HepG2 (cell line): ENCODE results near the gene LRRC32. TPM values are rescaled to one million over a fixed set of nuclear protein-coding genes. Genes with fewer than 3 reads are reported as not detected.

Experiments used
- ATAC-seq: fragments of 200-7000 bp; cut with Tn5 transposase; 3 replicates; pipeline ENCODE4 v1.9.1; 2020; ENCODE audit warnings: mild to moderate bottlenecking, moderate library complexity
- BruUV-seq: library from RNA; stranded (reverse); fragments of 400-500 nt; replicated peaks from 2 replicates; lab custom pipeline; 2021; lab: Mats Ljungman, UMichigan
- CTCF ChIA-PET: fragments of 300-600 bp; formaldehyde crosslinking; extraction: SDS; loops from one replicate; lab custom pipeline; 2021; ENCODE audit warnings: low total read pairs, inconsistent platforms, low intra/inter-chr PET ratio; lab: Yijun Ruan, JAX
- POLR2A ChIA-PET: fragments of 350-600 bp; sonication (Branson Sonifier 250); formaldehyde crosslinking; loops from one replicate; lab custom pipeline; 2020; ENCODE audit warnings: antibody characterized with exemption, inconsistent platforms; lab: Yijun Ruan, JAX
- DNase-seq: peaks from one replicate; pipeline ENCODE4 v3.0.0-alpha.2; 2015; ENCODE audit warnings: low spot score
- FAIRE-seq: peaks from 3 replicates; lab custom pipeline; 2011; peaks lifted over from hg19 to GRCh38; lab: Jason Lieb, UNC
- H2AFZ ChIP-seq: one replicate; pipeline ENCODE4 v1.6.1; 2011; ENCODE audit warnings: low read length, inconsistent platforms
- H3K27ac ChIP-seq: fragments of 300-600 bp; 3 replicates; pipeline ENCODE4 v1.8.0; 2011; ENCODE audit warnings: mixed run types, mild to moderate bottlenecking, mixed read lengths, low read length, inconsistent platforms; ENCODE audit not compliant: insufficient read depth; ENCODE audit errors: extremely low read length
- H3K27me3 ChIP-seq, 2 experiments: fragments of 200-600 bp in 1 of 2; 2 replicates in 1 of 2; 3 replicates in 1 of 2; pipeline versions ENCODE4 v1.6.0 to v1.8.0; 2011; ENCODE audit warnings: low read length in 2 of 2, mild to moderate bottlenecking in 2 of 2, moderate library complexity in 2 of 2, inconsistent platforms in 1 of 2; ENCODE audit not compliant: insufficient read depth in 2 of 2, control insufficient read depth in 1 of 2
- H3K36me3 ChIP-seq, 2 experiments: fragments of 200-600 bp in 1 of 2; replicated peaks in 1 of 2; 2 replicates in 1 of 2; 3 replicates in 1 of 2; pipeline versions ENCODE4 v1.5.1 to v1.8.0; 2011; ENCODE audit warnings: low read length in 2 of 2, inconsistent platforms in 1 of 2; ENCODE audit not compliant: insufficient read depth in 2 of 2, control insufficient read depth in 1 of 2
- H3K4me1 ChIP-seq: 2 replicates; pipeline ENCODE4 v1.5.1; 2012; ENCODE audit warnings: low read length, inconsistent platforms; ENCODE audit not compliant: insufficient read depth
- H3K4me2 ChIP-seq: 2 replicates; pipeline ENCODE4 v1.6.0; 2011; ENCODE audit warnings: low read depth, low read length, inconsistent platforms
- H3K4me3 ChIP-seq, 3 experiments: fragments of 200-600 bp in 1 of 3; sonication (generic), shearing (Covaris generic) in 1 of 3; replicated peaks in 1 of 3; 2 replicates each; pipeline ENCODE4 v1.5.1; 2011 to 2016; ENCODE audit warnings: low read length in 3 of 3, inconsistent platforms in 2 of 3, low read depth in 2 of 3, mild to moderate bottlenecking in 2 of 3, control low read depth in 1 of 3, mixed read lengths in 1 of 3; ENCODE audit not compliant: insufficient read depth in 1 of 3
- H3K79me2 ChIP-seq: one replicate; pipeline ENCODE4 v1.6.1; 2011; ENCODE audit warnings: low read length, inconsistent platforms; ENCODE audit not compliant: insufficient read depth
- H3K9ac ChIP-seq: 2 replicates; pipeline ENCODE4 v1.6.0; 2011; ENCODE audit warnings: mild to moderate bottlenecking, low read depth, low read length, inconsistent platforms; ENCODE audit not compliant: insufficient read depth
- H3K9me3 ChIP-seq: 2 replicates; pipeline ENCODE4 v1.5.1; 2012; ENCODE audit warnings: mild to moderate bottlenecking, low read length
- H4K20me1 ChIP-seq: 2 replicates; pipeline ENCODE4 v1.6.0; 2011; ENCODE audit warnings: inconsistent platforms, mild to moderate bottlenecking, low read length, moderate library complexity; ENCODE audit not compliant: insufficient read depth
- TCF7 ChIP-seq: sonication (generic); IDR thresholded peaks from 2 replicates; pipeline ENCODE4 v1.6.1; 2016; ENCODE audit warnings: antibody characterized with exemption, low read depth
- ZFY ChIP-seq: sonication (generic); formaldehyde crosslinking; IDR thresholded peaks from 2 replicates; pipeline ENCODE4 v1.4.0; 2020; ENCODE audit warnings: missing genetic modification reagents
- WGBS: methylation state at CpG from one replicate; pipeline ENCODE4 v1.1.6; 2017; ENCODE audit warnings: low lambda C conversion rate; 5-methylcytosine and 5-hydroxymethylcytosine counted together
- in situ Hi-C: cut with HindIII; loops from 2 replicates; pipeline ENCODE4 v1.10.0; 2017; ENCODE audit warnings: low pct_unique_long_range_greater_than_20kb; ENCODE audit not compliant: extremely low pct_ligation_motif_present
- intact Hi-C: fragments of 100-400 bp; cut with micrococcal nuclease; formaldehyde crosslinking; loops from one replicate; pipeline ENCODE4 v1.10.0; 2022; ENCODE audit not compliant: unreplicated experiment
- polyA plus RNA-seq, 8 experiments: library from polyadenylated mRNA; depleted of rRNA in 3 of 8; stranded (reverse) in 7 of 8; unstranded in 1 of 8; fragments of >200 nt; fragmentation: Illumina TruSeq in 4 of 8; extraction: Trizol in 4 of 8; gene quantifications; 2 replicates each; pipeline versions ENCODE4 v1.2.1 to v1.2.3, GENCODE V29; 2011 to 2016; ENCODE audit warnings: low read depth in 4 of 8, missing spikeins in 1 of 8, mixed read lengths in 1 of 8; ENCODE audit not compliant: insufficient read depth in 1 of 8
- total RNA-seq, 5 experiments: library from RNA; depleted of rRNA; stranded (reverse); fragments of >200 nt; fragmentation: Illumina TruSeq; extraction: Trizol; gene quantifications; 2 replicates each; pipeline ENCODE4 v1.2.3, GENCODE V29; 2016; ENCODE audit warnings: low read depth in 1 of 5
- TF ChIP-seq, protein P1 (sequence below): sonication (generic); formaldehyde crosslinking; IDR thresholded peaks from 2 replicates; pipeline ENCODE4 v1.5.0; 2020; ENCODE audit warnings: missing genetic modification reagents
- TF ChIP-seq, protein P2 (sequence below): sonication (generic); formaldehyde crosslinking; IDR thresholded peaks from 2 replicates; pipeline ENCODE4 v1.5.0; 2020; ENCODE audit warnings: missing genetic modification reagents
- TF ChIP-seq, protein P3 (sequence below): sonication (generic); formaldehyde crosslinking; conservative IDR thresholded peaks from 2 replicates; pipeline ENCODE4 v1.4.0; 2020; ENCODE audit warnings: missing genetic modification reagents

Gene LRRC32
- total and polyA plus RNA-seq, 2 of the 13 experiments (the other 11 are each of a cell fraction or from before 2014, with no cell fraction given) = 0.07 TPM; not detected in 1

DNA sequence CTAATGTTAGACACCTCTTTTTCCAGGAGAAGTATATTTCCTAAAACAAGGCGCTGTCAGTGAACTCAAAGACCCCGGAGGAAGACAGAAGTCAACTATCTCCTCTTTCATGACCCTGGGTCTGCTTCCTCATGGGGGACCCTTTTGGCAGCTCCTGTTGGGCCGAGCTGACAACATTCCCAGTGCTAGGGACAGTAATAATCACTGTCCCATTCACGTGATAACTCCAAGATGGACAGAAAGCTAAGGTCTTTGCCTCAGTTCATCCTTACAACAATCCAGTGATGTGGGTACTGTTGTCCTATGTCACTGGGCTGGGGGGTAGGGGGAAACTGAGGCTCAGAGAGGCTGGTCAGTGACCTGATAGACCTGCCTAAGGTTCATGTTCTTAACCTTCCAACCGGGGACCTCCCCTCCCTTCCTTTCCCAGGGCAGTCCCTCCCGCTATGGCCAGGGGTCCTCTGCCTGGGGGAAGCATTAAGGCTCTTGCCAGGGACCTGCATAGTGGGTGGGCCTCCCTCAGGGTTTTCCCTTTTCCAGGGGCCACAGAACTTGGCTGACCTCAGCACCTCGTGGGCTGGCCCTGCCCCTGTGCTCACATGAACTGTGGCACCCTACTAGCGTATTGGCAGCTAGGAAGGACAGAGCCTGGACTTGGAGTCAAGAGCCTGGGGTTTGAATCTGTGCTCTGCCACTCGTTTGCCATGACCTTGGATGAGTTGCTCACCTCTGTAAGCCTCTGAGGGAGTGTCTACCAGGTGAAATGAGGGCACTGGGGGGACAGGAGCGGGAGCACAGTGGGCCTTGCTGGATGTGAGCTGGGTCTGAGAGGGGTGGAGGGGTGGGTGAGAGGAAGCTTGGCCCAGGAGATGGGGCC lies 53.6 kb downstream of the LRRC32 start:
- 24% methylated on average over 7 of the region's 10 CpGs for WGBS
- Histone ChIP-seq H3K9me3 (no peaks in the 10 kb centered on the region), H2AFZ (no peak overlapping the region), H3K4me1 (no peaks in the 10 kb centered on the region), H4K20me1 (no peaks in the 10 kb centered on the region), H3K79me2 (no peaks in the 10 kb centered on the region), H3K9ac (no peak overlapping the region), H3K4me3 (no peak overlapping the region), H3K27ac (no peak overlapping the region), H3K27me3 (peaks cover under 1 to 14% of the 10 kb centered on the region in 2 experiments; a peak in 2 of 5 replicates), H3K4me2 (no peak overlapping the region), H3K36me3 (no peaks in the 10 kb centered on the region)
- CTCF ChIA-PET = no interaction called here
- FAIRE-seq (no peak), DNase-seq (no peak), ATAC-seq (no peak)
- BruUV-seq = no TSS peak
- TF ChIP-seq, protein P1, sequence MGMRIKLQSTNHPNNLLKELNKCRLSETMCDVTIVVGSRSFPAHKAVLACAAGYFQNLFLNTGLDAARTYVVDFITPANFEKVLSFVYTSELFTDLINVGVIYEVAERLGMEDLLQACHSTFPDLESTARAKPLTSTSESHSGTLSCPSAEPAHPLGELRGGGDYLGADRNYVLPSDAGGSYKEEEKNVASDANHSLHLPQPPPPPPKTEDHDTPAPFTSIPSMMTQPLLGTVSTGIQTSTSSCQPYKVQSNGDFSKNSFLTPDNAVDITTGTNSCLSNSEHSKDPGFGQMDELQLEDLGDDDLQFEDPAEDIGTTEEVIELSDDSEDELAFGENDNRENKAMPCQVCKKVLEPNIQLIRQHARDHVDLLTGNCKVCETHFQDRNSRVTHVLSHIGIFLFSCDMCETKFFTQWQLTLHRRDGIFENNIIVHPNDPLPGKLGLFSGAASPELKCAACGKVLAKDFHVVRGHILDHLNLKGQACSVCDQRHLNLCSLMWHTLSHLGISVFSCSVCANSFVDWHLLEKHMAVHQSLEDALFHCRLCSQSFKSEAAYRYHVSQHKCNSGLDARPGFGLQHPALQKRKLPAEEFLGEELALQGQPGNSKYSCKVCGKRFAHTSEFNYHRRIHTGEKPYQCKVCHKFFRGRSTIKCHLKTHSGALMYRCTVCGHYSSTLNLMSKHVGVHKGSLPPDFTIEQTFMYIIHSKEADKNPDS (CRISPR knock-in tag) = no peak
- TF ChIP-seq TCF7 (no peak), ZFY (CRISPR knock-in tag) (no peak)
- TF ChIP-seq, protein P2, sequence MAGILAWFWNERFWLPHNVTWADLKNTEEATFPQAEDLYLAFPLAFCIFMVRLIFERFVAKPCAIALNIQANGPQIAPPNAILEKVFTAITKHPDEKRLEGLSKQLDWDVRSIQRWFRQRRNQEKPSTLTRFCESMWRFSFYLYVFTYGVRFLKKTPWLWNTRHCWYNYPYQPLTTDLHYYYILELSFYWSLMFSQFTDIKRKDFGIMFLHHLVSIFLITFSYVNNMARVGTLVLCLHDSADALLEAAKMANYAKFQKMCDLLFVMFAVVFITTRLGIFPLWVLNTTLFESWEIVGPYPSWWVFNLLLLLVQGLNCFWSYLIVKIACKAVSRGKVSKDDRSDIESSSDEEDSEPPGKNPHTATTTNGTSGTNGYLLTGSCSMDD (CRISPR knock-in tag) = no peak
- TF ChIP-seq, protein P3, sequence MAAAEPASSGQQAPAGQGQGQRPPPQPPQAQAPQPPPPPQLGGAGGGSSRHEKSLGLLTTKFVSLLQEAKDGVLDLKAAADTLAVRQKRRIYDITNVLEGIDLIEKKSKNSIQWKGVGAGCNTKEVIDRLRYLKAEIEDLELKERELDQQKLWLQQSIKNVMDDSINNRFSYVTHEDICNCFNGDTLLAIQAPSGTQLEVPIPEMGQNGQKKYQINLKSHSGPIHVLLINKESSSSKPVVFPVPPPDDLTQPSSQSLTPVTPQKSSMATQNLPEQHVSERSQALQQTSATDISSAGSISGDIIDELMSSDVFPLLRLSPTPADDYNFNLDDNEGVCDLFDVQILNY (CRISPR knock-in tag) = no peak
- in situ Hi-C loops (no loop called here), intact Hi-C loops (no loop called here)
- POLR2A ChIA-PET = no interaction called here
